SK-N-SH treated with all-trans-retinoic acid at 6 μM for 48 hours (cell line): ENCODE data around the gene PAQR6.

Source experiments
- ATAC-seq: fragments of 200-7000 bp; cut with Tn5 transposase; 3 replicates; pipeline ENCODE4 v1.9.1; 2020; ENCODE audit warnings: mild to moderate bottlenecking, moderate library complexity
- ARNTL ChIP-seq: fragments of 450-650 bp; formaldehyde crosslinking; IDR thresholded peaks from 2 replicates; pipeline ENCODE4 v1.5.0; 2020; ENCODE audit warnings: low read depth, mild to moderate bottlenecking, moderate library complexity, borderline replicate concordance
- BACH2 ChIP-seq: fragments of 250-450 bp; sonication (Bioruptor Pico); IDR thresholded peaks from 2 replicates; pipeline ENCODE4 v1.9.0; 2021; ENCODE audit warnings: mild to moderate bottlenecking, borderline replicate concordance
- CSDC2 ChIP-seq: fragments of 250-450 bp; sonication (Bioruptor Pico); IDR thresholded peaks from 2 replicates; pipeline ENCODE4 v1.5.0; 2020; ENCODE audit warnings: mild to moderate bottlenecking, moderate library complexity
- ESRRG ChIP-seq: fragments of 250-450 bp; sonication (Bioruptor Pico); IDR thresholded peaks from 2 replicates; pipeline ENCODE4 v1.6.1; 2021; ENCODE audit warnings: mild to moderate bottlenecking
- GLIS3 ChIP-seq: fragments of 250-450 bp; sonication (Bioruptor Pico); IDR thresholded peaks from 2 replicates; pipeline ENCODE4 v1.5.0; 2020; ENCODE audit warnings: mild to moderate bottlenecking, moderate library complexity
- ISL1 ChIP-seq: fragments of 250-450 bp; sonication (Bioruptor Pico); IDR thresholded peaks from 2 replicates; pipeline ENCODE4 v2.1.2; 2022; ENCODE audit warnings: mild to moderate bottlenecking, moderate library complexity
- OSR1 ChIP-seq: fragments of 250-450 bp; sonication (Bioruptor Pico); IDR thresholded peaks from 2 replicates; pipeline ENCODE4 v1.8.0; 2022; ENCODE audit warnings: moderate library complexity, mild to moderate bottlenecking, inconsistent platforms
- PPARA ChIP-seq: fragments of 250-450 bp; sonication (Bioruptor Pico); IDR thresholded peaks from 2 replicates; pipeline ENCODE4 v1.5.0; 2020; ENCODE audit warnings: mild to moderate bottlenecking, borderline replicate concordance
- RARB ChIP-seq: fragments of 250-450 bp; sonication (Bioruptor Pico); IDR thresholded peaks from 2 replicates; pipeline ENCODE4 v1.8.0; 2021; ENCODE audit warnings: mild to moderate bottlenecking, moderate library complexity
- SNAI2 ChIP-seq: fragments of 250-450 bp; sonication (Bioruptor Pico); IDR thresholded peaks from 2 replicates; pipeline ENCODE4 v1.5.0; 2020; ENCODE audit warnings: mild to moderate bottlenecking, moderate library complexity
- TCF4 ChIP-seq: fragments of 250-450 bp; sonication (Bioruptor Pico); IDR thresholded peaks from 2 replicates; pipeline ENCODE4 v1.8.0; 2021; ENCODE audit warnings: mild to moderate bottlenecking, moderate library complexity, borderline replicate concordance
- TOX ChIP-seq: fragments of 250-450 bp; sonication (Bioruptor Pico); IDR thresholded peaks from 2 replicates; pipeline ENCODE4 v1.8.0; 2021; ENCODE audit warnings: mild to moderate bottlenecking, moderate library complexity, borderline replicate concordance
- ZC3H10 ChIP-seq: fragments of 250-450 bp; sonication (Bioruptor Pico); IDR thresholded peaks from 2 replicates; pipeline ENCODE4 v1.5.1; 2021; ENCODE audit warnings: mild to moderate bottlenecking, moderate library complexity
- ZFP3 ChIP-seq: fragments of 250-450 bp; sonication (Bioruptor Pico); IDR thresholded peaks from 2 replicates; pipeline ENCODE4 v1.5.0; 2020; ENCODE audit warnings: mild to moderate bottlenecking, moderate library complexity
- ZFP30 ChIP-seq: fragments of 450-650 bp; formaldehyde crosslinking; IDR thresholded peaks from 2 replicates; pipeline ENCODE4 v1.5.0; 2022; ENCODE audit warnings: mild to moderate bottlenecking, moderate library complexity
- ZNF70 ChIP-seq: fragments of 450-650 bp; formaldehyde crosslinking; IDR thresholded peaks from 2 replicates; pipeline ENCODE4 v1.5.0; 2020; ENCODE audit warnings: mild to moderate bottlenecking, moderate library complexity
- ZNF8 ChIP-seq: fragments of 450-650 bp; formaldehyde crosslinking; IDR thresholded peaks from 2 replicates; pipeline ENCODE4 v1.5.0; 2020; ENCODE audit warnings: mild to moderate bottlenecking, moderate library complexity
- TF ChIP-seq, protein P1 (sequence below): fragments of 250-450 bp; sonication (Bioruptor Pico); IDR thresholded peaks from 2 replicates; pipeline ENCODE4 v1.5.1; 2020; ENCODE audit warnings: low read depth, mild to moderate bottlenecking, moderate library complexity
- TF ChIP-seq, protein P2 (sequence below): fragments of 250-450 bp; sonication (Bioruptor Pico); IDR thresholded peaks from 2 replicates; pipeline ENCODE4 v1.8.0; 2021; ENCODE audit warnings: low read depth, mild to moderate bottlenecking, moderate library complexity, borderline replicate concordance
- TF ChIP-seq, protein P3 (sequence below): fragments of 250-450 bp; sonication (Bioruptor Pico); IDR thresholded peaks from 2 replicates; pipeline ENCODE4 v1.8.0; 2020; ENCODE audit warnings: mild to moderate bottlenecking, moderate library complexity, borderline replicate concordance
- TF ChIP-seq, protein P4 (sequence below): fragments of 250-450 bp; sonication (Bioruptor Pico); IDR thresholded peaks from 2 replicates; pipeline ENCODE4 v1.5.1; 2021; ENCODE audit warnings: mild to moderate bottlenecking, moderate library complexity
- TF ChIP-seq, protein P5 (sequence below): fragments of 250-450 bp; sonication (Bioruptor Pico); IDR thresholded peaks from 2 replicates; pipeline ENCODE4 v1.5.0; 2020; ENCODE audit warnings: mild to moderate bottlenecking, moderate library complexity

The PAQR6 gene

DNA sequence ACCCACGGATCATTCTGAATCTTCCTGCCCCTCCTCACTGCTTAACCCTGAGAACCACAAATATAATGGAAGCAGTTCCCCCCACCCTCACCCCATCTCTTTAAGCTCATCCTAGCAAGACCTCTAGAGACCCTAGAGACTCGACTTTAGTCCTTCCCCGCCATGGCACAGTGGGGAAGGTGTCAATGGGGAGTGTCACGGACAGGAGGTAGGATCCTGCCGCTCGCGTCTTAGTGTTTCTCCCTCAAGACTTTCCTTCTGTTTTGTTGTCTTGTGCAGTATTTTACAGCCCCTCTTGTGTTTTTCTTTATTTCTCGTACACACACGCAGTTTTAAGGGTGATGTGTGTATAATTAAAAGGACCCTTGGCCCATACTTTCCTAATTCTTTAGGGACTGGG, 35.7 kb downstream of the PAQR6 start:
- no peak for TF ChIP-seq PPARA (CRISPR knock-in tag)
- TF ChIP-seq OSR1 (CRISPR knock-in tag): no peak
- TF ChIP-seq ZFP30 (CRISPR knock-in tag): no peak
- TF ChIP-seq ESRRG (CRISPR knock-in tag): no peak
- no peak for TF ChIP-seq ISL1 (CRISPR knock-in tag)
- TF ChIP-seq BACH2 (CRISPR knock-in tag): no peak
- no peak for TF ChIP-seq GLIS3 (CRISPR knock-in tag)
- TF ChIP-seq ARNTL (CRISPR knock-in tag): no peak
- no peak for TF ChIP-seq ZC3H10 (CRISPR knock-in tag)

DNA sequence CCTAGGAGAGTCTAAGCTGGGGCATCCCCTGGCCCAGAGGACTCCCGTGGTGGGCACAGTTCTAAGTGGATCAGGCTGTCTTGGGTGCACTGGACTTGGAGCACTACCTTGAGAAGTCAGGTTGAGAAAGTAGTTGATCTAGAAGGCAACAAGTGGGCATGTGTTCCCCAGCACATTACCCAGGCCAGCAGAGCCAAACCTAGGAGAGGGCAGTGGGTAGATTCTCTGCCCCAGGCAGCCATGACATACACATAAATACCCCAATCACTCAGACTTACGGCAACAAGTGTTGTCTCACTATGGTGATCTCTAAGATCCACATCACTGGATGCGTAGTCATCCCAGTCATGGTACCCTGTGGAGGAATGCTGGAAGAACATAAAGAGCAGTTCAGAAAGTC, 36.6 kb downstream of the PAQR6 start:
- ATAC-seq: no peak
- TF ChIP-seq ZFP3 (CRISPR knock-in tag) (no peak), CSDC2 (CRISPR knock-in tag) (no peak), ZNF70 (CRISPR knock-in tag) (no peak), RARB (CRISPR knock-in tag) (no peak)
- TF ChIP-seq, protein P1, sequence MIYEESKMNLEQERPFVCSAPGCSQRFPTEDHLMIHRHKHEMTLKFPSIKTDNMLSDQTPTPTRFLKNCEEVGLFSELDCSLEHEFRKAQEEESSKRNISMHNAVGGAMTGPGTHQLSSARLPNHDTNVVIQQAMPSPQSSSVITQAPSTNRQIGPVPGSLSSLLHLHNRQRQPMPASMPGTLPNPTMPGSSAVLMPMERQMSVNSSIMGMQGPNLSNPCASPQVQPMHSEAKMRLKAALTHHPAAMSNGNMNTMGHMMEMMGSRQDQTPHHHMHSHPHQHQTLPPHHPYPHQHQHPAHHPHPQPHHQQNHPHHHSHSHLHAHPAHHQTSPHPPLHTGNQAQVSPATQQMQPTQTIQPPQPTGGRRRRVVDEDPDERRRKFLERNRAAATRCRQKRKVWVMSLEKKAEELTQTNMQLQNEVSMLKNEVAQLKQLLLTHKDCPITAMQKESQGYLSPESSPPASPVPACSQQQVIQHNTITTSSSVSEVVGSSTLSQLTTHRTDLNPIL (CRISPR knock-in tag): no peak
- TF ChIP-seq, protein P2, sequence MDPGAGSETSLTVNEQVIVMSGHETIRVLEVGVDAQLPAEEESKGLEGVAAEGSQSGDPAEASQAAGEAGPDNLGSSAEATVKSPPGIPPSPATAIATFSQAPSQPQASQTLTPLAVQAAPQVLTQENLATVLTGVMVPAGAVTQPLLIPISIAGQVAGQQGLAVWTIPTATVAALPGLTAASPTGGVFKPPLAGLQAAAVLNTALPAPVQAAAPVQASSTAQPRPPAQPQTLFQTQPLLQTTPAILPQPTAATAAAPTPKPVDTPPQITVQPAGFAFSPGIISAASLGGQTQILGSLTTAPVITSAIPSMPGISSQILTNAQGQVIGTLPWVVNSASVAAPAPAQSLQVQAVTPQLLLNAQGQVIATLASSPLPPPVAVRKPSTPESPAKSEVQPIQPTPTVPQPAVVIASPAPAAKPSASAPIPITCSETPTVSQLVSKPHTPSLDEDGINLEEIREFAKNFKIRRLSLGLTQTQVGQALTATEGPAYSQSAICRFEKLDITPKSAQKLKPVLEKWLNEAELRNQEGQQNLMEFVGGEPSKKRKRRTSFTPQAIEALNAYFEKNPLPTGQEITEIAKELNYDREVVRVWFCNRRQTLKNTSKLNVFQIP (CRISPR knock-in tag): no peak
- TF ChIP-seq, protein P3, sequence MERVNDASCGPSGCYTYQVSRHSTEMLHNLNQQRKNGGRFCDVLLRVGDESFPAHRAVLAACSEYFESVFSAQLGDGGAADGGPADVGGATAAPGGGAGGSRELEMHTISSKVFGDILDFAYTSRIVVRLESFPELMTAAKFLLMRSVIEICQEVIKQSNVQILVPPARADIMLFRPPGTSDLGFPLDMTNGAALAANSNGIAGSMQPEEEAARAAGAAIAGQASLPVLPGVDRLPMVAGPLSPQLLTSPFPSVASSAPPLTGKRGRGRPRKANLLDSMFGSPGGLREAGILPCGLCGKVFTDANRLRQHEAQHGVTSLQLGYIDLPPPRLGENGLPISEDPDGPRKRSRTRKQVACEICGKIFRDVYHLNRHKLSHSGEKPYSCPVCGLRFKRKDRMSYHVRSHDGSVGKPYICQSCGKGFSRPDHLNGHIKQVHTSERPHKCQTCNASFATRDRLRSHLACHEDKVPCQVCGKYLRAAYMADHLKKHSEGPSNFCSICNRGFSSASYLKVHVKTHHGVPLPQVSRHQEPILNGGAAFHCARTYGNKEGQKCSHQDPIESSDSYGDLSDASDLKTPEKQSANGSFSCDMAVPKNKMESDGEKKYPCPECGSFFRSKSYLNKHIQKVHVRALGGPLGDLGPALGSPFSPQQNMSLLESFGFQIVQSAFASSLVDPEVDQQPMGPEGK: no peak
- TF ChIP-seq, all 23 proteins: peak for 0

More for the DNA sequence above, 35.7 kb downstream of the PAQR6 start:
- ATAC-seq: no peak

DNA sequence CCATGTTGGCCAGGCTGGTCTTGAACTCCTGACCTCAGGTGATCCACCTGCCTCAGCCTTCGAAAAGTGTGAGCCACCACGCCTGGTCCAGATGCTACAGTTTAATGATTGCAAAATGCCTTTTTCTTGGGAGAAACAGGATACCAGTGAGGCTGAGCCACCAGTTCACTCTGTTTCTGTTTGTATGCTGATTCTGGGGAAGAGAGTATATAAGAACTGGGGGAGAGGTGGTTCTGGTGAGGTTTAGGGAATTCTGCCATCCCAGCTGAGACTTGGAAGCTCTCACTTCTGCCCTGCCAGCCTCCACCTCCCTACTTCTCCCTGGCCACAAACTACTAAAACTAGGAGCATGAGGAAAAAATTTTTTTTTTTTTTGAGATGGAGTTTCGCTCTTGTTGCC, 43.2 kb downstream of the PAQR6 start:
- ATAC-seq: no peak
- TF ChIP-seq ISL1 (CRISPR knock-in tag) (no peak), TCF4 (no peak), ARNTL (CRISPR knock-in tag) (no peak)

DNA sequence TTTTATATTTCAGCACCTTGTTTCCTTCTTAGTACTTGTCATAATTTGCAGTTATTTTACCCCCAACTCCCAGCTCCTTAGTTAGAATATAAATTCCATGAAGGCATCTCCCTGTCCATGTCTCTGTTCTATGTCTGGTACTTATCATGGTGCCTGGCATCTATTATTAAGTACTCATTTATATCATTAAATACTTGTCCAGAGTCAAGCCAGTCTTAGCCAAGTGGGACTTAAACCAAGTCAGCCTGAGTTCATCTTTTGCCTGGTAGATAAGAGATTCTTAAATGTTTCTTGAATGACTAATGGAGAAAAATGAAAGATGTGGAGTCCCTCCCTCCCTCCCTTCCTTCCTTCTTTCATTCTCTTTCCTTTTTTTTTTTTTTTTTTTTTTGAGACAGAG, 44.5 kb downstream of the PAQR6 start:
- ATAC-seq: peak; percentile 87
- TF ChIP-seq, protein P4, sequence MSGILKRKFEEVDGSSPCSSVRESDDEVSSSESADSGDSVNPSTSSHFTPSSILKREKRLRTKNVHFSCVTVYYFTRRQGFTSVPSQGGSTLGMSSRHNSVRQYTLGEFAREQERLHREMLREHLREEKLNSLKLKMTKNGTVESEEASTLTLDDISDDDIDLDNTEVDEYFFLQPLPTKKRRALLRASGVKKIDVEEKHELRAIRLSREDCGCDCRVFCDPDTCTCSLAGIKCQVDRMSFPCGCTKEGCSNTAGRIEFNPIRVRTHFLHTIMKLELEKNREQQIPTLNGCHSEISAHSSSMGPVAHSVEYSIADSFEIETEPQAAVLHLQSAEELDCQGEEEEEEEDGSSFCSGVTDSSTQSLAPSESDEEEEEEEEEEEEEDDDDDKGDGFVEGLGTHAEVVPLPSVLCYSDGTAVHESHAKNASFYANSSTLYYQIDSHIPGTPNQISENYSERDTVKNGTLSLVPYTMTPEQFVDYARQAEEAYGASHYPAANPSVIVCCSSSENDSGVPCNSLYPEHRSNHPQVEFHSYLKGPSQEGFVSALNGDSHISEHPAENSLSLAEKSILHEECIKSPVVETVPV (CRISPR knock-in tag): no peak
- TF ChIP-seq ISL1 (CRISPR knock-in tag) (no peak), TOX (no peak), OSR1 (CRISPR knock-in tag) (no peak), RARB (CRISPR knock-in tag) (no peak), ZNF70 (CRISPR knock-in tag) (no peak), SNAI2 (CRISPR knock-in tag) (no peak), ARNTL (CRISPR knock-in tag) (no peak), ZNF8 (CRISPR knock-in tag) (no peak), ZC3H10 (CRISPR knock-in tag) (no peak), CSDC2 (CRISPR knock-in tag) (no peak), ESRRG (CRISPR knock-in tag) (no peak), ZFP30 (CRISPR knock-in tag) (no peak)
- TF ChIP-seq, protein P5, sequence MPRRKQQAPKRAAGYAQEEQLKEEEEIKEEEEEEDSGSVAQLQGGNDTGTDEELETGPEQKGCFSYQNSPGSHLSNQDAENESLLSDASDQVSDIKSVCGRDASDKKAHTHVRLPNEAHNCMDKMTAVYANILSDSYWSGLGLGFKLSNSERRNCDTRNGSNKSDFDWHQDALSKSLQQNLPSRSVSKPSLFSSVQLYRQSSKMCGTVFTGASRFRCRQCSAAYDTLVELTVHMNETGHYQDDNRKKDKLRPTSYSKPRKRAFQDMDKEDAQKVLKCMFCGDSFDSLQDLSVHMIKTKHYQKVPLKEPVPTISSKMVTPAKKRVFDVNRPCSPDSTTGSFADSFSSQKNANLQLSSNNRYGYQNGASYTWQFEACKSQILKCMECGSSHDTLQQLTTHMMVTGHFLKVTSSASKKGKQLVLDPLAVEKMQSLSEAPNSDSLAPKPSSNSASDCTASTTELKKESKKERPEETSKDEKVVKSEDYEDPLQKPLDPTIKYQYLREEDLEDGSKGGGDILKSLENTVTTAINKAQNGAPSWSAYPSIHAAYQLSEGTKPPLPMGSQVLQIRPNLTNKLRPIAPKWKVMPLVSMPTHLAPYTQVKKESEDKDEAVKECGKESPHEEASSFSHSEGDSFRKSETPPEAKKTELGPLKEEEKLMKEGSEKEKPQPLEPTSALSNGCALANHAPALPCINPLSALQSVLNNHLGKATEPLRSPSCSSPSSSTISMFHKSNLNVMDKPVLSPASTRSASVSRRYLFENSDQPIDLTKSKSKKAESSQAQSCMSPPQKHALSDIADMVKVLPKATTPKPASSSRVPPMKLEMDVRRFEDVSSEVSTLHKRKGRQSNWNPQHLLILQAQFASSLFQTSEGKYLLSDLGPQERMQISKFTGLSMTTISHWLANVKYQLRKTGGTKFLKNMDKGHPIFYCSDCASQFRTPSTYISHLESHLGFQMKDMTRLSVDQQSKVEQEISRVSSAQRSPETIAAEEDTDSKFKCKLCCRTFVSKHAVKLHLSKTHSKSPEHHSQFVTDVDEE (CRISPR knock-in tag): no peak
- TF ChIP-seq, protein P2 (CRISPR knock-in tag): no peak
- TF ChIP-seq, all 23 proteins: peak for 0
